HCT116 (cell line): ENCODE data around the gene C10orf120.

Experiments used
- CTCF ChIP-seq, 3 experiments: fragments of 200-600 bp in 1 of 3; sonication (generic) in 1 of 3; IDR thresholded peaks in 2 of 3; conservative IDR thresholded peaks in 1 of 3; 2 replicates each; pipeline ENCODE4 v1.5.1; 2012 to 2017; ENCODE audit warnings: low read depth in 2 of 3, low read length in 2 of 3, antibody characterized with exemption in 1 of 3, borderline replicate concordance in 1 of 3, control low read depth in 1 of 3, mild to moderate bottlenecking in 1 of 3, mixed read lengths in 1 of 3, mixed run types in 1 of 3, moderate library complexity in 1 of 3; ENCODE audit not compliant: insufficient read depth in 1 of 3
- POLR2A ChIP-seq: IDR thresholded peaks from 2 replicates; pipeline ENCODE4 v1.7.0; 2011; ENCODE audit warnings: borderline replicate concordance; ENCODE audit not compliant: insufficient read depth, insufficient read length; ENCODE audit errors: extremely low read depth
- POLR2AphosphoS5 ChIP-seq: IDR thresholded peaks from 2 replicates; pipeline ENCODE4 v1.6.1; 2011; ENCODE audit warnings: mild to moderate bottlenecking, low read depth, low read length, moderate library complexity
- TF ChIP-seq, protein P1 (sequence below): IDR thresholded peaks from 2 replicates; pipeline ENCODE4 v1.6.1; 2011; ENCODE audit warnings: mild to moderate bottlenecking, low read length, moderate library complexity; ENCODE audit not compliant: insufficient replicate concordance; ENCODE audit errors: extremely low read depth

DNA sequence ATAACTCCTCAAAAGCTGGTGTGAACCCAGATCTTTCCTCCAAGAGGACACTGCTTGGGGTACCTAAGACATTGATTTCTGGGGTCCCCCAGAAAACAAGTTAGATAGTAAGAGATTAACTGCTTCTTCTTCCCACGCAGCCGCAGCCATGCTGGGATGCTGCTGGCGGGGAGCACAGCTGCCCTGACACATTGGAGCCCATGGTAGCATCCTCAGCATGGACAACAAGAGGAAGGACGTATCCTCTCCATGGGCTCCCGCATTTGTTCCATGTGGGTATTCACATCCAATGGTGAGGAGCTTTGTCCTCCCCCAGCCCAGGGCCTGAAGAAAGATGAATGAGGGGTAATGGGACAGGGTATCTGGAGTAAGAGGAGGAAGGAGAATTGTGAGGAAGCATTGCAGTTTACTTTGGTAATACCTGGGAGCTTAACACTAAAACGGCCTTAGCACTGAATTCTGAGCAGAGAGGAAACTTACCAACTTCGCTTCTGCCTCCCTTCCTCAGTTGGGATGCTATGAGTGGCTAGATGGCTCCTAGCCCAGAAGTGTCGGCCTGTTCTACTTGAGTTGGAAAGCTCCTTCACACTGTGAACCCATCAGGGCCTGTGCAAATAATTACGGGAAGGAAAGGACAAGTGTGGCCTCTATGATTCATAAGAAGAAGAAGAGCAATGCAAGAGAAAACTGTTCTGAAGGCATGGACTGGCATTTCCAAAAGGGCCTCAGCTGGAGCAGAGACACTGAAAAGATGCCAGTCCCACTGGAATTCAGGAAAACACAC is 43.9 kb downstream of the C10orf120 start:
- no peak for TF ChIP-seq CTCF (IDR thresholded peaks at IDR 0.05 in 2 of 3, conservative IDR thresholded peaks at IDR 0.05 in 1 of 3; ENCODE audit: borderline replicate concordance in 1 of 3, insufficient read depth in 1 of 3, low read depth in 2 of 3, low read length in 2 of 3)
- TF ChIP-seq POLR2A, result no peak
- TF ChIP-seq POLR2AphosphoS5, result no peak
- TF ChIP-seq, protein P1, sequence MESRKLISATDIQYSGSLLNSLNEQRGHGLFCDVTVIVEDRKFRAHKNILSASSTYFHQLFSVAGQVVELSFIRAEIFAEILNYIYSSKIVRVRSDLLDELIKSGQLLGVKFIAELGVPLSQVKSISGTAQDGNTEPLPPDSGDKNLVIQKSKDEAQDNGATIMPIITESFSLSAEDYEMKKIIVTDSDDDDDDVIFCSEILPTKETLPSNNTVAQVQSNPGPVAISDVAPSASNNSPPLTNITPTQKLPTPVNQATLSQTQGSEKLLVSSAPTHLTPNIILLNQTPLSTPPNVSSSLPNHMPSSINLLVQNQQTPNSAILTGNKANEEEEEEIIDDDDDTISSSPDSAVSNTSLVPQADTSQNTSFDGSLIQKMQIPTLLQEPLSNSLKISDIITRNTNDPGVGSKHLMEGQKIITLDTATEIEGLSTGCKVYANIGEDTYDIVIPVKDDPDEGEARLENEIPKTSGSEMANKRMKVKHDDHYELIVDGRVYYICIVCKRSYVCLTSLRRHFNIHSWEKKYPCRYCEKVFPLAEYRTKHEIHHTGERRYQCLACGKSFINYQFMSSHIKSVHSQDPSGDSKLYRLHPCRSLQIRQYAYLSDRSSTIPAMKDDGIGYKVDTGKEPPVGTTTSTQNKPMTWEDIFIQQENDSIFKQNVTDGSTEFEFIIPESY, result no peak
